SK-N-SH treated with all-trans-retinoic acid at 6 μM for 48 hours (cell line): ENCODE results near the gene C10orf105.

Experiments
- BACH2 ChIP-seq: fragments of 250-450 bp; sonication (Bioruptor Pico); IDR thresholded peaks from 2 replicates; pipeline ENCODE4 v1.9.0; 2021; ENCODE audit warnings: mild to moderate bottlenecking, borderline replicate concordance
- CREB5 ChIP-seq: fragments of 250-450 bp; sonication (Bioruptor Pico); IDR thresholded peaks from 2 replicates; pipeline ENCODE4 v1.5.1; 2020; ENCODE audit warnings: low read depth, mild to moderate bottlenecking, moderate library complexity
- CSDC2 ChIP-seq: fragments of 250-450 bp; sonication (Bioruptor Pico); IDR thresholded peaks from 2 replicates; pipeline ENCODE4 v1.5.0; 2020; ENCODE audit warnings: mild to moderate bottlenecking, moderate library complexity
- GLIS3 ChIP-seq: fragments of 250-450 bp; sonication (Bioruptor Pico); IDR thresholded peaks from 2 replicates; pipeline ENCODE4 v1.5.0; 2020; ENCODE audit warnings: mild to moderate bottlenecking, moderate library complexity
- OSR1 ChIP-seq: fragments of 250-450 bp; sonication (Bioruptor Pico); IDR thresholded peaks from 2 replicates; pipeline ENCODE4 v1.8.0; 2022; ENCODE audit warnings: moderate library complexity, mild to moderate bottlenecking, inconsistent platforms
- PPARA ChIP-seq: fragments of 250-450 bp; sonication (Bioruptor Pico); IDR thresholded peaks from 2 replicates; pipeline ENCODE4 v1.5.0; 2020; ENCODE audit warnings: mild to moderate bottlenecking, borderline replicate concordance
- RARB ChIP-seq: fragments of 250-450 bp; sonication (Bioruptor Pico); IDR thresholded peaks from 2 replicates; pipeline ENCODE4 v1.8.0; 2021; ENCODE audit warnings: mild to moderate bottlenecking, moderate library complexity
- ZC3H10 ChIP-seq: fragments of 250-450 bp; sonication (Bioruptor Pico); IDR thresholded peaks from 2 replicates; pipeline ENCODE4 v1.5.1; 2021; ENCODE audit warnings: mild to moderate bottlenecking, moderate library complexity
- ZNF565 ChIP-seq: fragments of 450-650 bp; formaldehyde crosslinking; conservative IDR thresholded peaks from 2 replicates; pipeline ENCODE4 v1.5.0; 2020; ENCODE audit warnings: low read depth, mild to moderate bottlenecking, moderate library complexity

- TF ChIP-seq CREB5 (CRISPR knock-in tag) = no peak
- TF ChIP-seq RARB = no peak
- TF ChIP-seq GLIS3 = no peak
- TF ChIP-seq OSR1 (CRISPR knock-in tag) = no peak
- TF ChIP-seq PPARA (CRISPR knock-in tag) = no peak
- no peak for TF ChIP-seq BACH2
- TF ChIP-seq ZNF565 (CRISPR knock-in tag) = no peak
- TF ChIP-seq ZC3H10 (CRISPR knock-in tag) = no peak
- no peak for TF ChIP-seq CSDC2 (CRISPR knock-in tag)
Observed at GRCh38 chr10:71737001-71737833, 17.6 kb upstream of the C10orf105 start.
